GM18498 (cell line): ENCODE data around the gene BMPER.

Source experiments
- ATAC-seq: cut with Tn5 transposase; IDR thresholded peaks from one replicate; pipeline ENCODE4 v1.9.1; 2021; ENCODE audit warnings: mild to moderate bottlenecking, moderate library complexity; ENCODE audit not compliant: unreplicated experiment

BMPER gene

GRCh38 chr7:33921216-33921938 lies 16.0 kb downstream of the BMPER start:
- ATAC-seq = no peak

GRCh38 chr7:33922820-33923219 lies 17.5 kb downstream of the BMPER start:
- no peak for ATAC-seq

- no peak for ATAC-seq
Observed at GRCh38 chr7:33923440-33924229, 18.3 kb downstream of the BMPER start.

- no peak for ATAC-seq
Observed at GRCh38 chr7:33926535-33926934, 21.2 kb downstream of the BMPER start.

GRCh38 chr7:33928986-33929385 lies 23.6 kb downstream of the BMPER start:
- no peak for ATAC-seq

GRCh38 chr7:33932221-33932620 lies 26.9 kb downstream of the BMPER start:
- no peak for ATAC-seq

GRCh38 chr7:33932832-33933468 lies 27.6 kb downstream of the BMPER start:
- ATAC-seq = peak; percentile 73

GRCh38 chr7:33933611-33934281 lies 28.4 kb downstream of the BMPER start:
- no peak for ATAC-seq

GRCh38 chr7:33934391-33934790 lies 29.1 kb downstream of the BMPER start:
- no peak for ATAC-seq

- ATAC-seq = no peak
Observed at GRCh38 chr7:33936503-33936902, 31.2 kb downstream of the BMPER start.

GRCh38 chr7:33937871-33938270 lies 32.5 kb downstream of the BMPER start:
- no peak for ATAC-seq

- no peak for ATAC-seq
Observed at GRCh38 chr7:33939121-33939520, 33.8 kb downstream of the BMPER start.

GRCh38 chr7:33940503-33940902 lies 35.2 kb downstream of the BMPER start:
- ATAC-seq = no peak

- no peak for ATAC-seq
Observed at GRCh38 chr7:33941418-33941817, 36.1 kb downstream of the BMPER start.

- ATAC-seq = no peak
Observed at GRCh38 chr7:33946094-33946699, 40.9 kb downstream of the BMPER start.

- ATAC-seq = no peak
Observed at GRCh38 chr7:33950047-33950714, 44.8 kb downstream of the BMPER start.

GRCh38 chr7:33952824-33953223 lies 47.5 kb downstream of the BMPER start:
- ATAC-seq = no peak

- ATAC-seq = no peak
Observed at GRCh38 chr7:33958104-33958503, 52.8 kb downstream of the BMPER start.

GRCh38 chr7:33959676-33960075 lies 54.3 kb downstream of the BMPER start:
- no peak for ATAC-seq

GRCh38 chr7:33961948-33962347 lies 56.6 kb downstream of the BMPER start:
- ATAC-seq = no peak
